NCI-H774 (cell line): Measurements from ENCODE around the gene SRP9.
A peak's percentile ranks its signal among the peaks of the same experiment; 100 is the strongest.

Experiments used
- DNase-seq: peaks from one replicate; lab custom pipeline; 2025; lab: John Stamatoyannopoulos, UW

Gene SRP9, protein sequence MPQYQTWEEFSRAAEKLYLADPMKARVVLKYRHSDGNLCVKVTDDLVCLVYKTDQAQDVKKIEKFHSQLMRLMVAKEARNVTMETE

DNA sequence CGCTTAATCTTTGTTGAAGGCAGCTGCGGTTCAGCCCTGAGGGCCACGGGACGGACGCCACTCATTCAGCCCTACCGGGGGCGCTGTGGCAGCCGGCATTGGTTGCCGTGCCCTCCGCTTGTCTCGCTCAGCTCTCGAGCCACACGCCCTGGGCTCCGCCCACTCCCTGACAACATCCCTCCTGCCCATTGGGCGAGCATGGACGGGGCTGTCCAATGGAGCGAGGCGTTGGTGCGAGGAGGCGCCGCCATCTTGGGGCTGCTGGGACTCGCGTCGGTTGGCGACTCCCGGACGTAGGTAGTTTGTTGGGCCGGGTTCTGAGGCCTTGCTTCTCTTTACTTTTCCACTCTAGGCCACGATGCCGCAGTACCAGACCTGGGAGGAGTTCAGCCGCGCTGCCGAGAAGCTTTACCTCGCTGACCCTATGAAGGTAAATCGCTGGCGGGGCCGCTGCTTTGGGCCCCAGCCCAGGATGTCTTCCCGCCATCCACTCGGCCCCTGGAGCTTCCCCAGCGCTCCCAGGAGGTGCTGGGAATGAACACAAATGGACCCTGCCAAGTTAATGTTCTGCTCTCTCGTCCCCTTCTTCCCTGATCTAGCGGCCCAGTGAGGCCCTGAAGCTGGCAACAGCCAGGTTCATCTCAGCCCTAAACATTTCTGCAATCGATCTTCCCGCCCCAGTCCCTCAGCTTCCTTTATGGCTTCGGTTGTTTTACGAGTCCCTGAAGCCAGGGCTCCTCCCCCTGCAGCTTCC, at the start of gene SRP9:
TSS of gene SRP9 (plus strand) at position 244 of the 754 bp plus-strand sequence. CDS start at position 359, 115 bp downstream.
- peak; percentile 100 for DNase-seq

DNA sequence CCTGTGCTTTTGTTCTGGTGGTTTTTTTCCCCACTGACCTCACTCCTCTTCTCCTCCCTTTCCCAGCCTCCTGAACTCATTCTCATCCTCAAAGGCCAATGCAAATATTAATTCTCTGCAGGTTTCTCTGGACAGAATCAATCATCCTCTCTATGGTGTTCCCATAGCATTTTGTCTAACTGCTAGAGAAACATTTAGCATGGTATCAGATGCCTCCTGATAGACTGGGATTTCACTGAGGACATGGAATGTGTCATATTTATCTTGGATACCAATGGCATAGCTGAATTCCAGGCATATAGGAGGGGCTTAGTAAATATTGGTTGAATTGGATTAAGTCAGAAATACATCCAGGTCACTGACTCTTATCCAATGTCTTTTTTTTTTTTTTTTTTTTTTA, 46.1 kb upstream of the SRP9 start:
- no peak for DNase-seq

DNA sequence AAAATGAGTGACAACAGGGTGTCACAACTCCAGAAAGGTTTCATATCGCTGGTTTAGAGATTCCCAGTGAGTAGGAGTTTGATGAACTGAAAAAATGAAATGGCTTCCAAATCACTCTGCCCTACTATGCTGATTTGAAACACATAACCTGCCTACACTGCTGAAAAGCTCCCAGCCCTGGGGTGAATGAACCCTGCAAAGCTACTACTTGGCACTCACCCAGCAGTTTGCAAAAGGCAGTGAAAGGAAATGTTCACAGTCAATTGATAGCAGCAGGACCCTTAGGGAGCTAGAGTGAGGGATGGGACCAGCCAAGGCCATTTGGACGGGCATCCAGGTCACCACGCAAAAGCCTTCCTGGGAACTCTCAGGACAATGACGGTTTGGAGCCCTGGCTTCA, 44.4 kb upstream of the SRP9 start:
- no peak for DNase-seq

DNA sequence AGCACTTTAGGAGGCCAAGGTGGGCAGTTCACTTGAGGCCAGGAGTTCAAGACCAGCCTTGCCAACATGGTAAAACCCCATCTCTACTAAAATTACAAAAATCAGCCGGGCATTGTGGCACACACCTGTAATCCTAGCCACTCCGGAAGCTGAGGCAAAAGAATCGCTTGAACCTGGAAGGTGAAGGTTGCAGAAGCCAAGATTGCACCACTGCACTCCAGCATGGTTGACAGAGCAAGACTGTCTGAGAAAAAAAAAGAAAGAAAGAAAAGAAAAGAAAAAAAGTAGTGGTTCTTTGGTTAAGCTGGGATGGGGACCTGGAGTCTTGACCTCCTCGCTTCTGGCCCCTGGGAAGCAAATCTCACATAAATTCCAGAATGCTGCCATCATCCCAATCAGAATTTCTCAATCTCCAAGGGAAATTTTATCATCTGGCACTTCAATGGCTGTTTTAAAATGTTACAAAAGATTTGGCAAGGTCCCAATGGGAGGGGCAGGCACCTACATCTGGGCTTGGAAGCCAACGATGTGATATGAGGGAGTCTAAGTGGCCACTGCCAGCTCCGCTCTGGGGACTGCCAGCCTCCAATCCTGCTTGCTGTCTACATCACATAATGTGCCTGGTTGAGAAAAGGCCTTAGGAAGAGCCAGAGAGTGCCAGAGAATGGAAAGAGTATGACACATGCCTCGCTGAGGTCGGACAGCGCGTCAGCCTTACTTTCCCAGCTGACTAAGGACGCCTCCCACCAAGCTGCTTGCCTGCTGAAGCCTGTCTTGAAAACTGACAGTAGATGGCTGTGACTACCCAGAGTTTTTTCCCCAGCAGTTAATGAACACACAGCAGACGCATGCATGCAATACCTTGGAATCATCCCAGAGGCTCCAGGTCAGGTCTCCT, 42.1 kb upstream of the SRP9 start:
- no peak for DNase-seq

DNA sequence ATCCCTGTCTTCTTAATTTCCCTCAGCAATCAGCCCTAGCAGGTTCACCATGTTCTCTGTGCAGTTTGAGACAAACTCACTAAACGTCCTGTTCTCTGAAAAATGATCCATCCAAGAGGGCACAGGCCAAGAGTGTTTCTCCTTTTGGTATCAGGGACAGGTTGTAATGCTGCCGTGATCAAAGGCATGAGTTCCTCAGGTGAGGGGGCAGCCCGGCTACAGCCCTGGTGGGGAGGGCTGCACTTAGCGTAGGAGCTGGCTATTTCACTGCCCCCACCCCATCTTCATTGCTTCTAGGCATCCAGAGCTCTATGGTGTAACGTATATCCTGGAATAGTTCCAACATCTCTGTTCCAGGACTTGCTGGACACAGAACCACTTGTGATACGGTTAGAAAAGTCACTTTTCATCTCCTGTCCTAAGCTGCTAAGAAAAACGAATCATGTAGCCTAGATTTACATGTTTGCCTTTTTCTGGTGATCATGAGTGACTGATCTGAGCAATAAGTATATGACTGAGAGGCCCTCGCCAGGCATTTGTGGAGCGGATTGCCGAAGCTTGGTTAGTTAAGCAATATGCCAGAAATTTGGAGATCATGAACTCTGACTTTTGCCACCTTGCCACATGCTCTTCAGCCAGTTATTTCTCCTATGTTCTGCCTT, 41.1 kb upstream of the SRP9 start:
- no peak for DNase-seq

DNA sequence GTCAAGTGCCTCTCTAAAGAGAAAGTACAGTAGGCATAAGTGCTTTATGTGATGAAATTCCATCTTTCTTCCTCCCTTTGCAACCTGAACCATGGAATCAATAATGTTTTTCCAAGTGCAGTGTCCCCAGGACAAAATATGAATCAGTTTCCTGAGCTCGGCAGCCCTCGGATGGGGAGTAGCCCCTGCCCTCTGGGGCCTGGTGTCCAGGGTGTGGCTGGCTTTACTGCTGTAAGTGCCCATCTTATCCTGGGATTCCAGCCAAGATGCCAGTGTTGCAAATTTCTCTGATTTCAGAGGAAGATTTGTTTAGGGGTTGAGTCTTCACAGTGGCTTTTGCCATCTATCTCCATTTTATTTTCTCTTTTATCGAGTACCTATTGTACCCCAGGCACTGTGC, 40.5 kb upstream of the SRP9 start:
- no peak for DNase-seq

DNA sequence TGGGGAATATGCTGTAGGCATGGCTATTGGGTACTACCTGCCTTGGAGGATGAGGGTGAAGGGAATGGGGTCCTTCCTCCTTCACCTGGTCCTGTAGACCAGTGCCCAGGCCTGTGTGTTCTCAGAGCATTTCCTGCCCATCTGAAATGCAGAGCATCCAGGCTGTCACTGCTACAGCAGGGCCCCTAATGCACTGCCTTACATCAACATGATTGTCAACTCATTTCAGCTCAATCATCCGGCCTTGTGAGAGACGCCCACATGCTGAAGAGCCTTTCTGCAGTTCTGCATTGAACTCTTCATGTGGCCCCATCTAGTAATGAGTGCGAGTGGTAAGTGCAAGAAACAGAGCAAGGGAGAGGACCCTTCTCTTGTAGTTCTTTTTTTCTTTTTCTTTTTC, 39.8 kb upstream of the SRP9 start:
- DNase-seq, result no peak

DNA sequence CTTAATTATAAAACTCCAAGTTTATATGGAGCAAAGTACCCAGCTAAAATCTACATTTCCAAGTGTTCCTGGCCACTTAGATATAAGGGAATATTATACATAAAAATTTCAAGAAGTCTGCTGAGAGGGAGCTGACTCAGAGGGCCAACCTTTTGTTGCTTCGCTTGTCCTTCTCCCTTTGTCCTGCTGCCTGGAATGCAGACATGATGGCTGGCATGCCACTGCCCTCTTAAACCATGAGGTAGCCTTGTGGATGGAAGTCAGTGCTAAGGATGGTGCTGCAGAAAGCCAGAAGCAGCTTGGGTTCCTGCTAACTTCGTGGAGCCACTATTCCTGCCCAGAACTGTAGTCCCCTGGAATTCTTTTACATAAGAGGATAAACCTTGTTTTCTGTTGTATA, 38.9 kb upstream of the SRP9 start:
- no peak for DNase-seq

DNA sequence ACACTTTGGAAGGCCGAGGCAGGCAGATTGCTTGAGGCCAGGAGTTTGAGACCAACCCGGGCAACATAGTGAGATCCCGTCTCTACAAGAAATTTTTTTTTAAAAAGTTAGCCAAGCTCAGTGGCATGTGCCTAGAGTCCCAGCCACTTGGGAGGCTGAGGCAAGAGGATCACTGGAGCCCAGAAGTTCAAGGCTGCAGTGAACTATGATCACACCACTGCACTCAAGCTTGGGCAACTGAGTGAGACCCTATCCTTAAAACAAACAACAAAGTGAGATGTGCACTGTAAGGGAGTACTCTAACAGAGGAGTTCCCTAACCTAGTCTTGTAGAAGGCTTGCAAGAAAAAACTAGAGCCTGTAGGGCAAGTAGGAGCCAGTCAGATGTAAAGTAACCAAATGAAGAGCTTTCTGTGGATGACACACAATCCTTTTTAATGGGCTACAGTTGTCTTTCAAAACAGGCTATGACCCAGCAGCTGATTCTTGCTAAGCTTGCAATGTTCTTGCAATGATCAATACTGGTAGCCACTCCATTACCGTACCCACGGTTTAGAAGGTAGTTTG, 38.0 kb upstream of the SRP9 start:
- DNase-seq, result no peak

DNA sequence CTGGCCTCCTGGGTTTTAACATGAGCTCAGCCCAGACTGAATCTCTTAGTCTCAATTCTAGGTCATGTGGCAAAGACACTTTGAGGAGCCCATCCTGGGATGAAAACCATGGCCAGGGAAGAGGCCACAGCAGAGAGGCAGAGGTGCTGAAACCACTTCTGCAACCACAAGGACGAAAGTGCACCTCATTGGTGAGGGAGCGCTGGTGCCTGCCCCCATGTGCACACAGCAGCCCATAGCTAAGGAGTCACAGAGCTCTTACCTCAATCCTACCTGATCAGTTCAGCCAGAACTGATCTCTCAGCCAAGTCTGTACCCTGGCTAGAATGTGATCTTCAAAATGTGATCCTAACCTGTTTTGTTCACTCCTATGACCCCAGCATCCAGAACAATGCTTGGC, 32.9 kb upstream of the SRP9 start:
- no peak for DNase-seq

DNA sequence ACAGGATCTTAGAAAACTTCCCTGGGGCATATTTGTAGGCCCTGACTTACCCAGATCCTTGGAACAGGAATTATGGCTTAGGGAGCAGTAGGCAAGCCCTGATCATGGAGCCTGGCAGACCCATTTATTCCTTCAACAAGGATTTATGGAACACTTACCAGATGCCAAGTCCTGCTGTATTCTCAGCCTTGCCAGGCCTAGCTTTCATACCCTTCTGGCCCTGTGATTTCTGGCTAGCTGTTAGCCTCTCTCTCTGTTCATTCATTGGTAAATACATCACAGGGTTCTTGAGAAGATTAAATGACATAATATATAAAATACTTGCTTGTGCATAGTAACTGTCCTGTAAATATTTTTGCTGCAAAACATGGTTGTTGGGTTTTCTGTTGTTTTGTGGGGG, 32.4 kb upstream of the SRP9 start:
- no peak for DNase-seq

DNA sequence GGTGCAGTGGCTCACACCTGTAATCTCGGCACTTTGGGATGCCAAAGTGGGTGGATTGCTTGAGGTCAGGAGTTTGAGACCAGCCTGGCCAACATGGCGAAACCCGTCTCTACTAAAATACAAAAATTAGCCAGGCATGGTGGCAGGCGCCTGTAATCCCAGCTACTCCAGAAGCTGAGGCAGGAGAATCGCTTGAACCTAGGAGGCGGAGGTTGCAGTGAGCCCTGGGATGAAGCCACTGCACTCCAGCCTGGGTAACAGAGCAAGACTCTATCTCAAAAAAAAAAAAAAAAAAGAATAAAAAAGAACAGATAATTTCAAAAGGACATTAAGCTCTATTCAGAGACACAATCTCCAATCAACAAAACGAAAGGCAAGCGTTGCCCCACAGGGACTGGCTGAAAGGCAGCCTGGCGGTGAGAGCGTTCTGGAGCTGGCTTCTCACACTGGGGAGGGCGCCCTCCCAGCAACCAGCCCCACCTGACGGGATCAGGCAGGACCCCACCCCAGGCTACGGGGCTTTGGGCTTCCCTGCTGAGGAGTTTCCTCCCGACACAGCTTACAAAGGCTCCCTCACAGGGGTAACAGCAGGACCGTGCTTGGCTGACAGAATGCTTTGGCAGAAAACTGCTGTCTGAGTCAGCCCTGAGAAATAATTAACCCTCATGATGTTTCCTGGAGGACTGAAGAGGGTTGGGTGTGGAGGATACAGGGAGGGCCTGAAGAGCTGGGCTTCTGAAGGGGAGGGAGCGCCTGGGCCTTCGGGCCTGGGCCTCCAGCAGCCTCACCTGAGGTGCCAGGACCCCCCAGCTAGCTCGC, 31.1 kb upstream of the SRP9 start:
- peak; percentile 40 for DNase-seq

DNA sequence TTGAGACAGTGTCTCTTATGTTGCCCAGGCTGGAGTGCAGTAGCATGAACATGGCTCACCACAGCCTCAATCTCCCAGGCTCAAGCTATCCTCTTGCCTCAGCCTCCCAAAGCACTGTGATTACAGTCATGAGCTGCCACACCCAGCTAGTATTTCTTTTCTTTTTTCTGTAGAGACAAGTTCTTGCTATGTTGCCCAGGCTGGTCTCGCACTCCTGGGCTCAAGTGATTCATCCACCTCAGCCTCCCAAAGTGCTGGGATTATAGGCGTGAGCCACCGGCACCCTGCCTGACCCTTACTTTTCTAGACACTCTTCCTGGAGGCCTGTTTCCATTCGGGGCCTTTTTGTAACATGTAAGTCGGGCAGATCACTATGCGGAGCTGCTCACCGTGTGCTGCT, 30.1 kb upstream of the SRP9 start:
- no peak for DNase-seq

DNA sequence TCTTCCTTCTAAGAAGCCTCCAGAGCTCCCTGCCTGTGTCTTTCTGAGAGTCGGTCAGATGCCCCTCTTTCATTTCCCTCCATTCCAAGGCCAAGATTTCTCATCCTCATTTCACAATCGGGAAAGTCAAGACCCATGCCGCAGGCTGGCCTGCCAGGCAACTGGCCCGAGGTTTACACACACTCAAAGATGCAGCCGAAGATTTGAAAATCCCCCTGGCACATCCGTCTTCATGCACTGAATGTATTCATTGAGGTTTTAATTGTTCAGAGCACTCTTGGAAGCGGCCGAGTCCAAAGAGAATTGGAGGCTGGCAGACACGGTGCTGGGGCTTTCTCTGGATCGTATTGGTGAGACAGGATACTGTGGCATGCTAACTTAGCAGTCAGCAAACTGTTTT, 29.1 kb upstream of the SRP9 start:
- no peak for DNase-seq

DNA sequence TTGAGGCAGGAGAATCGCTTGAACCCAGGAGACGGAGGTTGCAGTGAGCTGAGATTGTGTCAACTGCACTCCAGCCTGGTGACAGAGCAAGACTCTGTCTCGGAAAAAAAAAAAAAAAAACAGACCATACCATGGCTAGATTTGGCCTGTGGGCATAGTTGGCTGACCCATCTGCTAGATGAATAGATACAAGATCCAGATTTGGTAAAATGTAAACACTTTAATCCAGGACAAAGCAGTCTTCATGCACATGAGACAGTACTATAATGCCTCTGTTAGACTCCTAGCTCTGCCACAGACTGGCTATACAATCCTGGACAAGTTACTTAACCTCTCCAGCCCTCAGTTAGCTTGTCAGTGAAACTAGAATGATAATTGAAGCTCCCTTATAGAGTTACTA, 27.9 kb upstream of the SRP9 start:
- DNase-seq, result no peak

DNA sequence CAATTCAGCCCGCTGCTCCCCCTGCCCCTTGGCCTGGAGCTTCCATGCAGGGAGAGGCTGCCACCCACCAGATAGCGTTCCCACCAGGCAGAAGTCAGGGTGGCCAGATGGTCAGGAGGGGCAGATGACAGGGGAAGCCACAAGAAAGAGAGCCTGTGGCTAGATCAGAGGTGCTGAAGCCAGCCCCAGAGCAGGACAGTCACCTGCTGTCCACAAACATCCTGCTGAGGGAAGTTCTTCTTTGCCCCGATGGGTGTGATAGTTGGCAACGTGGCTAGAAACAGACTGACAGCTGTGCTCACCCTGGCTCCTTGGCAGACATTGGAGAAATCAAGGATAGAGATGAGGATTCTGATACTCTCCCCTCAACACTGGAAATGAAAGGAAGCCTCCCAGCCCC, 27.2 kb upstream of the SRP9 start:
- DNase-seq, result no peak

DNA sequence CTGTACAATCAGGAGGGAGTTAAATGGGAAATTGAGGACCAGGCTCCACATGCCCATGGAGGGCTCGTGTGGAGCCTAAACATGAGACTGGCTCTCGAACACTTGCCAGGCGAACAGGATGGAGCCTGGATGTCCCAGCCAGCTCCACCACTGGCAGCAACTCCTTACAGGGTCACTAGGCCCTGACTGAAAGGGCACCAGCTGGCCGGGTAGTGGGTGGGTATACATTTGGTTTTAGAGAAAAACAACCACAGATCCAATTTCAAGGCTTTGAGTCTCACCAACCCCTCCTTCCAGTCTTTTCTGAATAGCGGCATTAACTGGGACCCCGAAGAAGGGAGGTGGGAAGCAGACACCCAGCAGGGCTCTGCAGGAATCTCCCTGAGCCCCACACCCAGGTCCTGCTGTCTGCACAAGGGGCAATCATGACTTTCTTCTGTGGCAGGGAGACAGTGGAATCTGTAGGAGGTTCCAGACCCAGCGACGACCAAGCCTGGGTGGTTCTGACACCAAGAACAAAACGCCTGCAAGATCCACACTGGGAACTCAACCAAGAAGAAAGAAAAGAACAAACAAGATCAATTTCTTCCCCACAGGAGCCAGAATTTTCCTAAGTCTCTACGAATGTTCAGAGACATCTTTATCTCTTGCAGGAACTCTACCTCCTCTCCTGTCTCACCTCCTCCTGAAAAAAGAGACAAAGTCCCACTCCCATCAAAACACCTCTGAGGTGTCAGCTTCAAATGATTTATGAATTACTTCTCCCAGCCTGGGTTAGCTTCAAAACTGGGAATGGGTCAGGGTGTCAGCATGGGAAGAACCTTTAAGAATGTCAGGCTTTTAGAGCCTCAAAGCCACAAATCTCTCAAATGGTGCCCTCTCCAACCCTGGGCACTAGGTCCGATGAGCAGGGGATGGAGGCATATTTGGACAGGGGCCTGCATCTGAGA, 26.5 kb upstream of the SRP9 start:
- DNase-seq, result no peak

DNA sequence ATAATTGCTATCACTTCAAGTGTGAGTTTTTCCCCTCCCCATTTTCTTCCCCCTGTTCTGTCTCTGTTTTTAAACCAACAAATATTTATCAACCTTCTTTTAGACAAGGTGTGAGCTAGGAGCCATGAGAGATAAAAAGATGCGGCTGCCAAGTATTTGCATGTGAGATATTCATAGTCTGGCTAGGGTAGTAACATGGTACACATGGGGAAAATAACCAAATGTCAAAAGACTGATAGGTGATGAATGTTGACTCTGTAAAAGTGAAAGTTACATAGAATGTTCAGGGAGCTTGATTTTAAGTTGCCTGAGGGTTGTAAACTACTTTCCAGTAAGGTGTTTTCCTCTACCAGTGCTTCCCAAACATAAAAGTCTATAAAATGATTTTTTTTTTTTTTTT, 25.4 kb upstream of the SRP9 start:
- no peak for DNase-seq

DNA sequence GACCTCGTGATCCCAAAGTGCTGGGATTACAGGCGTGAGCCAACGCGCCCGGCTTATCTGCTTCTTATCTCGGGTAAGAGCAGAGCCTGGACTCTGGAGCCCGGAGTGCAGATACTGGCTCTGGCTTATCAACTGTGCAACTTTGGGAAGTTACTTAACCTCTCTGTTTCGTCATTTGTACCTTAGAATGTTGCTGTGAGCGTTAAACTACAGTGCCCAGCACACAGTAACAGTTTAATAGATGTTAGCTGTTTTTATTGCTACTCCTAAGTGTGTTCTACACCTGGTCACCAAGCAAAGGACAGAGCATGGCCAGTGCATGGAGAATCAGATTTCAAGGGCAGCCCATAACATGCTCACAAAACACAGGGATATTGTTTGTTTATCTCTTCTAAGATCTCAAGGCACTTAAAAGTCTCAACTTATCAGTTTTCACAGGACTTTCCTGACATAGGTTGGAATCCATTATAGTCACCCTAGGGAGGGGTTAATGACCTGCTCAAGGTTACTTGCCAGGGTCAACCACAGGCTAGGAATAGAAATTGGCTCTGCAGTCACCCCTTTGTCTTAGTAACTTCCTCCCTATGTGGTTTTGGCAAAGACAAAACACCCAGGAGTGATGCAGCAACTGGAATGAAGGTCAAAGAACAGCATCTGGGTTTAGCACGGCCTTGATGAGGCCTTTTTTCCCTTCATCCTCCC, 22.5 kb upstream of the SRP9 start:
- DNase-seq, result no peak
